ENCODE results near the gene ASB2.
A peak's percentile ranks its signal among the peaks of the same experiment; 100 is the strongest.

Gene ASB2

DNA sequence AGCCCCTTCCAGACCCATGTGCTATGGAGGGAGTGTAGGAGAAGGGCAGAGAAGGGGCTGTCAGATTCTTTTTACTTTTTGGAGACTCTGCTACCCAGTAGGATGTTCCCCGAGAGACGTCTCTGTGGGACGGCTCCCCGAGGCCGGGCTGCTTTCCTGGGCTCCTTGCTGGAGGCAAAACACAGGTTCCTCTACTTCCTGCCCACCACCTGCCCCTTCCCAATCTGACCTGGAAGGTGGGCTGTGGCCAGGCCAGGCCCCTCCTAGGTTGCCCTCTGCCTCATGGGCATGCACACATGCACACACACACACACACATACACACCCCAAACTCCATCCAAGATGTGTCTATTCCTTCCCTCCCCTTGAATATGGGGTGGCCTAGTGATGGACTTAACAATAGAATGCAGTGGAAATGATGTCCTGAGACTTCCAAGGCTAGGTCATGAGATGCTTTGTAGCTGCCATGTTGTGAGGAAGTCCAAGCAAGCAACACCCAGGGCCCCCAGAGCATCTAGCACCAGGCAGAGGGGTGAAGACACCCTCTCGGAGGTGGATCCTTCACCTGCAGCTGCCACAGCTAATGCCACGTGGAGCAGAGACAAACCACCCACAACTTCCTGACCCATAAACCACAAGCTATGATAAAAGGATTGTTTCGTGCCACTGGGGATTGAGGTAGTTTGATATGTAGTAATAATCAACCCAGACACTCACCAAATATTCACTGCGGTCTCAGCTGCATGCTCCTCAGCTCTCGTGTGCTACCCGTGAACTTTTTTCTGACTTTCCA is 1.6 kb upstream of the ASB2 start:
- no peak for DNase-seq

DNA sequence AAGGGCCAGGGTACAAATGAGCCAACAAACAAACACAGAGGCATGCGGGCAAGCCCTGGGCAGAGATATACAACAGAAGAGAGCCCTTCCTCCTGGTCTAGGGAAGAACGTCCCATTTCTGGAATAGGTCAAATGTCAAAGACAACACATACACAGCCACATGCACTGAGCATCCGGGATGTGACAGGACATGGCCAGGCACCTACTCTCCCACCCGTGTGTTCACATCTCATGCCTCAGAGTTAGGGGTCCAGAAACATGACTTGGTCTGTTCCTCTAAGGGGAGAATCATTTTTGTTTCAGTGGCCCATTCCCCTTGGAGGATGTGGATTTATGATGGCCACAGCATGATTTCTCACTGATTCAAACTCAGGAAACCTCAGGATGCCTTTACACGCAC is 801 bp upstream of the ASB2 start:
- no peak for DNase-seq

DNA sequence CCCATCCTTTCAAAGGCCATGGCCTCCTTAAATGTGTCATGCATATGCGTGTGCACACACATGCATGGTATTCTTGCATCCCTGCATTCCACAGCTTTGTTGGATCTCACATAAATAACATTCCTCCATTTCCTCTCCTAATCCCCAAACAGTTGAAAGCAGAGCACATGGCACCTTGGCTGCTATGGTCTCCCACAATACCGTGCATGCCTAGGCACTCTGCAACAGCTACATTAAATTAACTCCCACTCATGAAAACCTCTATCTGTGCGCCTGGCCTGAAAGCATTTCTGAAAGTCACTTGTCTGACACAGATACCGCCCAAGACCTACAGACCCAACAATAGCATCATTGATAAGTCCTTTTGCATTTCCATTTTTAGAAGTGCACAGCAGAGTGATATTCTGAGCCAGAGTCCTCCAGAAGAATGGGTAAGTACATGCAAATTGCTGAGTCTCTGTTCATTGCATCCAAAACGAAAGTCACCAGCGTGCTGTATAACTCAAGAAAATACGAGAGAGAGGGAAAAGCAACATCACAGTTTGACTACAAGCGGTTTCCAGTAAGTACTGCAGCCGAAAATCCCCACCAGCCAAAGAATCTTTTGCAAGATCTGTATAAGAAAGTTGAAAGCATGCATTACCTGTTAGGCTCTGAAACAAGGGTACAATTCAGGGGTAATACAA is 436 bp downstream of the ASB2 start:
- no peak for DNase-seq

DNA sequence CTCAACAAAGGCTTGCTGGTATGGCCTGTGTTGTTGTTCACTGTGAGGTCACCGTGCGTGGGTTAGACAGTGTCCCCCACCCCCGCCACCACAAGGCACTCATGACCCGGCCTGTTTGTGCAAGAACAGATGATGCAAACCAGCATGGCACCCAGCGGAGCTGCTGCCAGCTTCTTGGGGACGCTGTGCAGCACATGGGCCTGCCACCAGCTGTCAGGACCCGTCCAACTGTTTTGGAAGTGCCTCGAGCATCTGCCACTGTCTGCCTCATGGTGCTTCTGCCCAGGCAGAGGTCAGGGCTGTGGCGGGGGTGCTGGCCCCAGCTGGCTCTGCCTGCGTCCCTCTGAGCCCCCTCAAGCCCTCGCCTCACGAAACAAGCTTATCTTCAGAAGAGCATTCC is 1.5 kb downstream of the ASB2 start:
- peak; percentile 24 for DNase-seq

DNA sequence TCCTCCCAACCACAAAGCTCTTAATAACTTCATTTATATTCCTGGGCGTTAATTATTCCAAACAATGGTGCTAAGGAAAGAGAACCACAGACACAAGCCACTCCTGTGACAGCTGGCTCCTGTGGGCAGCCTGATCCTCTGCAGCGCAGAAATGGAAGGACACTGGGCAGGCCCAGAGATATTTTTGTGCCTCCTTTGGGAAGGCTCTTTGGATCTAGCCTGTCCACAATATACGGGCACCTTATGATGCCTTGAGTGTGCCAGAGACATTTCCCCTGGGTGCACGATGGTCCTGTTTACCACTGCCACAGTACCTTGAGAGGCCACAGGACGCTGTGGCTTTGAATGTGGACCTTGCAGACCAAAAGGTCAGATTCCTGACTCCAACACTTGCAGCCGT is 2.1 kb downstream of the ASB2 start:
- no peak for DNase-seq

DNA sequence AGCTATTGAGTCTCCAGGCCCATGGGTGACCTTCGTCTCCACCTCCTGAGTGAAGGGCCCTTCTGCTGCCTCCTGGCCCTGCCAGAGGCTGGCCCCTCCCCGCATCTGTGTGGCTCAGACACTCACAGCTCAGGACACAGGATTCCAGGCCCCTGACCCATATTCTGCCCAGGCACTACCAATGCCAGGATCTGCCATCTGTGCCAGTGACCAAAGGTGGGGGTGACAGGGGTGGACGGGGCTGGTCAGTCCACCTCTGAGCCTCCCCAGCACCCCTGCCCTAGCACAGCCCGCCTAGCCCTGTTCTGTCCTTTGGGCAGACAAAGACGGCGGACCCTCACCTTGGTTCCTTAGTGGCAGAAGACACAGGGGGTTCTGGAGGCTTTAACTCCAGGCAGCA is 2.8 kb downstream of the ASB2 start:
- no peak for DNase-seq

DNA sequence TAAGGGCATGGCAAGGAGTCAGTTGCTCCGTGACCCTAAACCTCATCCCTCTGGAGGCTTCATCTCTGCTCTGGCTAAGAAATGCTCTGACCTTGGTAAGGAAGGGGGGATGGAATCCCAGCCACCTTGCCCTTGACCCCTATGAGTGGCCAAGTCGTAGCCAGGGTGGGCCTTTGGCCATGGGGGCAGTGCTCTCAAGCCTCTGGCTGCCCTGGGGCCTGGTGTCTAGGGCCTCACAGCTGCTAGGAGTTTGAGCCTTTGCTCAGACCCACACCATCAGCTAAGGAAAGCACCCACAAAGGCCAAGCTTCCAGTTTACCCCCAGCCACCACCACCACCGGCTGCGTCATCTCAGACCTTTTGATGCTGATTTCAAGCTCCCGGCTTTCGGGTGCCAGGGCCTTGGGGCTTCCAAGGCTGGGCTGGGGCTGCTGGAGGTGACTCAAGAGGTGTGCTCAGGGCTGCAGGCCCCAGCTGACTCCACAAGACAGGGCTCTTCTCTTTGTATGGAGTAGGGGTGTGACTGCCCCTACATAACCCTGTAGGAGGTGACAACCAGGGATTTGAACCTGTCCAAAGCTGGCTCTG is 3.7 kb downstream of the ASB2 start:
- no peak for DNase-seq

DNA sequence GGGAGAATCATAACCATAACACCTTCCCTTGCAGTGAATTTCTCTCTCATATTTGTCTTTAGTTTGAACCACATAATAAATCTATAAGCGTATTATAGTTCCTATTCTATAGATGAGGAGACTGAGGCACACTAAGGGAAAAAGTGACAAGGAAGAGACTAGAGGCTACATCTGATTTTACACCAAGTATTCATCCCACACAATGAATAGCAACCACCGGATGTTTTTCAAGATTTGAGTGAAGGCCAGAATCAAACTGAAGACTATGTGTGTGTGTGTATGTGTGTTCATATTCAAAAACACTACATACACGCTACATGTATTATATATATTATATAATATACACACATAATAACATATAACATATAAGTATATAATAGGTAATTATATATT is 4.7 kb downstream of the ASB2 start:
- no peak for DNase-seq

DNA sequence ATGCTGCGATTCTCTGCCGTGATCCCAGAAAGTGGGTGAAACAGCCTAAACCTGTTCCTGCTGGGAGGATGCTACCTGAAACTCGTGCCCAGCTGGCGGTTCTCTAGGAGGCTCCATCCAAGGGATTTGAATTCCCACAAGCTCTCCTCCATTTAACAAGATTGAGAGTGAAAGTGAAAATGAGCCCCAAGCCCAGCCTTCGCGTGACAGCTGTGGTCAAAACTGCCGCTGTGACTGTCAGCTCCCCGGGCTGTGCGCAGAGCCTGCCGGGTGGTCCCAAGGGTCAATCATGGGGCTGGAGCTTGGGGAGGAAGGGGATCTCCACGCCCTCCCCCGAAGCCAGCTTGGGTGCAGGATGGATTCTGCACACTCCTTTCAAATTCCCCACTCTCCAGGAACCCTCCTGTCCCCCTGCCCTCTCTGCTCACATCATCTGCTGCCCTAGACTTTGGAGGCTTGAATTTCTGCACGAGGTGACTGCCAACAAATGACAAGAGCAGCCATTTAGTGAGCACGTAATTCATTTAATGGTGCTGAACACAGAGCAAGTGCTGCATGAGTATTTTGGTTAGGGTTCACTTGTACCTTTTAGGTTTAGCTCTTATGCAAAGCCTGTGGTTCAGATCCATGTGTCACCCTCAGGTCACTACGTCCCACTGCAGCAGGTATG is 5.3 kb downstream of the ASB2 start:
- DNase-seq, result peak; percentile 14

DNA sequence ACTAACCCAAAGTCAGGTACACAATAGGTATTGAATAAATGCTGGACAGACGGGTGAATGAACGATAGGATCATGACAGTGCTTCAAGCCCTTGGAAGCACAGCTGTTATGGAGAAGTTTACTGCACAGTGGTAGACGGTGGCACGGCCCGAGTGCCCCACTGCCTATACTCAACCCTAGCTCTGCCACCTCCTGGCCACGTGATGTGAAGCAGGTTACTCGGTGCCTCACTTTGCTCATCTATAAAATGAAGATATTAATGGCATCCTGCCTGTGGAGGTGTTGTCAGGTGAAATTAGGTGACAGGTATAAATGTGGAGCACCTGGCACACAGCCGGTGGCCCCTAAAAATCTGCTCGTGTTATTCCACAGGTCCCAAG is 5.8 kb downstream of the ASB2 start:
- no peak for DNase-seq

DNA sequence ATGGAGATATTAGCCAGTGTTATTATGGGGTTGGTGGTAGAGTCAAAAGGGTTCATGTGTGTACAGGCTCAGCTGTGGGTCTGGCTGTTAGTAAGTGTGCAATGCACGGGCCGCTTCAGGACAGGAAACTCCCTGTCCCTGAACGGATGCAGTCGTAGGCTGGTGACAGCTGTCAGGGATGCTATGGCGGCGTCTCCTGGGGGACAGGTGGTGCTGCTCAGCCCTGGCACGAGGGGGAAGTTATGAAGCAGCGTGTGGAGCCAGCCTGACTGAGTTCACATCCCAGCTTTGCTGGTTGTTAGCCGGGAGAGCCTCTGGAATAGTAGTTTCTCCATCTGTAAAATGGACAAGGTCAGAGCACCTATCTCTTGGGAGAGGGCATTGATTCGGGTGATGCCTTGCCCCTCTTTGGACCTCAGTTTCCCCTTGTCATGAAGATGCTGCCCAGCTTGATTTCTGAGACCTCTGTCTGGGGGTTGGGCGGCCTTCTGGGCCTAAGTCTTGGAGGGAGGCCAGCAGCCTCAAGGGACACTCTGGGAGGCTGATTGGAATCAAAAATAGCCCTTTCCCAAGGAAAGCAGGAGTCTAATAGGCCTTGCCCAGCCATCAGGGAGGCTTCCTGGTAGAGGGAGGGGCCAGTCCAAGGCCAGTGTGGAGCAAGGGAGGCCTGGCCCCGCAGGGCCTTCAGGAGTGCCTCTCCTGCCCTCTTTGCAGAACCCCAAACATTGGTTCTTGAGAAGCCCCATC is 7.1 kb downstream of the ASB2 start:
- DNase-seq, result no peak

DNA sequence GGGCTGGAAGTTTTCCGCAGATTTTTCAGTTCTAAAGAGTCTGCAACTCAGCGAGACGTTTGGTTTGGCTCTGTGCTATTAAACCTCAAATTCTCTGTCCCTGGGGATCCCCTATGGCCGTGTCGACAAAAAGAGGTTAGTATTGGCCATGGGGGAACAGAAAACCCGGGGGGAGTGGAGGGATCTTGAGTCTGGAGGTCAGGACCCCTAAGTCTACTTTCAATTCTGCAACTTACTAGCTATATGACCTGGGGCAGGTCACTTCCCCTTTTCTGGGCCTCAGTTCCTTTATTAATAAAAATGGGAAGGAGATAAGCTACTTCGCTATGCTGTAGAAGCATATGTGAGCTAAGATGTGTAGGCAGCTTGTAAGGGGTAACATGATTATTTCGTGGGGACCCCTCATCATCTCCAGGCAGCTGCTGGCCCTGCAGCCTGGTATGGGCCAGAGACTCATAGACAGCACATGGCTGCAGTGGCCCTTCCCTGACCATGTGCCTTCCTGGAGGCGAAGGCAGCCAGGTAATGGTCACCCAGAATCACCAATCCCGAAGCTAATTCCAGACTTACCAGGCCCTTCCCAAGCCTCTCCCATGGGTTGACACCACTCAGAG is 8.6 kb downstream of the ASB2 start:
- DNase-seq, result no peak

DNA sequence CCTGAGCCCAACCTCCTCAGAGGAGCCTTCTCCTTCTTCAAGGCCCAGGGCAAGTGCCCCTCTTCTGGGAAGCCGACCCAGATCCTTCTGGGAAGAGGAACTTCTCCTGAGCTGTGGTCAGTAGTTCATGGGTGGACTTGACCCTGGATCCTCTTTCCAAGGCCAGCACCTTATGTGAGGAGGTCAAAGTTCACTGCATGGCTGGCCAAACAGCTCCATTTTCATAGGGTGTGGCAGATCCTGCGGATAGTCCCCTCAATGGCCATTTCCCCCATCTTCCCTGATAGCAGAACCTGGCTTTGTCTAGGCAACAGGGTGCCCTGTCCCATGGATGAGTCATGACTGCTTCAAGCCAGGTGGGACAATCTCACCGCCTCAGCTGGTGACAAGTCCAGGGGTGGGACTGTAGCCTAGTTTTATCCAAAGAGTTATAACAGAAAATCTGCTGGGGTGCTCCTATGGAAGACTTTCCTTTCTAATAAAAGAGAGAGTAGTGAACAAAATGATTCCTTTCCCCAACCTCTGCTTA is 10.4 kb downstream of the ASB2 start:
- no peak for DNase-seq

DNA sequence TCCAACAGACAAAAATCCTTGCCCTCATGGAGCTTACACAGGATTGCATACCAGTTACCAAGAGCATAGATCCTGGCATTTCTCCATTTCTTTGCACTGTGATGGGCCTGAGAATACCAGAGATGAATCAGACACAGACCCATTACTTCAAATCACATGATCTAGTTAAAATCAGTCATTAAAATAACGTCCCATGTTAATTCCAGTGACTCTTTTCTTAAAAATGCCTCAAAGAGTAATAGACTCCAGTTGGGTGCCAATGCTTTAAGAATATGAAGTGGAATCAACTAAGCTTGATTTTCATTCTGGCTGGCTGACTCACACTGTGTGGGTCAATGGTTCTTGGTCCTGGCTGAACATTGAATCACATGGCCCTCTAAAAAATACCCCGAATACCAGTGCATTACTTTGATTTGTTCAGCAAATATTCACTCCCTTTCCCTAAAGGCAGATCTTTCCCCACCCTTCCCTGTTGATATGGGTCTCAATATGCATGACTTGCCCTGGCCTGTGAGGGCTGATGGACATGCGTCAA is 11.0 kb downstream of the ASB2 start:
- no peak for DNase-seq

DNA sequence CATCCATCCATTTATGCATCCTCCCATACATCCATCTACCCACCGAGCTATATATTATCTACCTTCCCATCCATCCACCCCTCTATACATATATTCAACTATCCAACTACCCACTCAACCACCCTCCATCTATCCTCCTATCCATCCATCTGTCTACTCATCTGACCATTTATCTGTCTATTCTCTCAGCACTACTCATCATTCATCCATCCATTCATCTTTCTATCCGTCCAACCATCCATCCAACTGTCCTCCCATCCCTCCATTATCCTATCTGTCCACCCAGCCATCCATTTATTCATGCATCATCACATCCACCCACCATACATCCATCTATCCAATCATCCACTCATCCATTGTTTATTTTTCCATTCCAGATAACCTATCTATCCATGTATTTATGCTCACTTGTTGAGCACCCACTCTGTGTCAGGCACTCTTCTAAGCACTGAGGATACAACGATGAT is 11.5 kb downstream of the ASB2 start:
- DNase-seq, result no peak

DNA sequence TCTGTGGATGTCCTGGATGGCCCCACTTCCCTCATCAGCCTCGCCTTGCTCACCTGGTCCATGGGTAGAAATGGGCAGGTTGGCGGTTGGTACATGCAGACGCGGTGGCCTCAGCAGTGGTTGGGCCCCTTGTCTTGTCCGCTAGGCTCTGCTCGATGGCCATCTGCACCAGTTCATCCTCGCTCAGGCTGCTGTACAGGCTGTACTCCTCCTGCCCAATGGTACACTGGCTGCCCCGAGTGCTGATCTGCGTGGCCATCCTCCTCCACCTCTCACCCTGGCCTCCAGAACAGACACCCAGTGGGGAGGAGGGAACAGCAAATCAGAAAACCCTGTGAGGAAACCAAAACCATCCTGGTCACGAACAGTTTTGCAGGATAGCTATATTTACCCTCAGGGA is 12.1 kb downstream of the ASB2 start:
- DNase-seq, result no peak

DNA sequence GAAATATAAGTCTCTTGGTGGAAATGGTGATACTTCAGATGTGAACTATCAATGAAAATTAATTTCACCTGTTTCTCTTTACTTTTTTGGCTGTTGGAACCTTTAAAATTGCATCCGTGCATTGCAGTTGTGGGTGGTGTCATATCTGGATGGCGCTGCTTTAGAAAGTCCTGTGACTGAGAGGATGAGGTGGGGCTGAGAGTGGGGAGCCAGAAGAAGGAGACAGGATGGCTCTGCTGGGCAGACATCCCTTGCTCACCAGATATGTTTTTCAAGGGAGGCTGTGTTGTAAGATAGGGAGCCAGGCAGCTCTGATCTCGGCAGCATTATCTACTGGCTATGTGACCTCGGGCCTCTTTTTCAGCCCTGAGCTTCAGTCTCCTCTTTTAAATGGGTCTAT is 12.7 kb downstream of the ASB2 start:
- no peak for DNase-seq

DNA sequence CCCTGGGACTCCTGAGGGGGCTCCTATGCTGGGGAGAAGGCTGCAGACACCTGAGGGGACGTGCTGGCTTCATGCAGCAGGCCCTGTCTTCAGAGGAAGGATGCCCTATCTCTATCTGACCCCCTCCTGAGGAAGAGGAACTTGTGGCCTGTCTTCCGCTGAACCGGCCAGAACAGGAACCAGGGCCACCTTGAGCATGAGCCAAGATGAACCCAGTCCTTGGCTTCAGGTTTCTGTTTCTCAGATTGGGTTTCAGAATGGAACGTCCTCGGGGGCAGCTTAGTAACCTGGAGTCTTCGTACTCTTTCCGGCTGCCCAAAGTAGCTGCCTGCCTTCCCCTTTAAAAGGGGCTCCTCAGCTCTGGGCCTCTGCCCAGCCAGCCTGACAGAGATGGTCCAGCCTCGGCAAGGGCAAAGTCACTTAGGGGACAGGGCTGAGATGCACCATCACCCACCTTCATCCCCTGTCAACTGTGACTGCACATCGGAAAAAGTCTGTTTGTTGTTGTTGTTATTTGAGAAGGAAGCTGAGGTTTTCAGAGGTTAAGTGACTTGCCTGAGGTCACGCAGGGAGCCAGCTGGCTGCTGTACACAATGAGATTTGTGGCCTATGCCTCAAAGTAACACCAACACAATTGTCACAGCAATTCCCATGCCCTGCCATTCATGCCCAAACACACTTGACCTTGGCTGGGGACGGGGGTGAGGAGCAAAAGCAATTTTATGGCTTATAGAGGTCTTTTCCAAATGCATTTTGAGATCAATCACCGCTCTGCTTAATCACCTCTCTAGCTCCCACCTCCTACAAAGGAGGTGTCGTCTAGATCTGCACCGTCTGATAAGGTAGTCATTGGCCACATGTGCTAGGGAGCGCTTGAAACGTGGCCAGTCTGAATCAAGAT is 13.4 kb downstream of the ASB2 start:
- no peak for DNase-seq

DNA sequence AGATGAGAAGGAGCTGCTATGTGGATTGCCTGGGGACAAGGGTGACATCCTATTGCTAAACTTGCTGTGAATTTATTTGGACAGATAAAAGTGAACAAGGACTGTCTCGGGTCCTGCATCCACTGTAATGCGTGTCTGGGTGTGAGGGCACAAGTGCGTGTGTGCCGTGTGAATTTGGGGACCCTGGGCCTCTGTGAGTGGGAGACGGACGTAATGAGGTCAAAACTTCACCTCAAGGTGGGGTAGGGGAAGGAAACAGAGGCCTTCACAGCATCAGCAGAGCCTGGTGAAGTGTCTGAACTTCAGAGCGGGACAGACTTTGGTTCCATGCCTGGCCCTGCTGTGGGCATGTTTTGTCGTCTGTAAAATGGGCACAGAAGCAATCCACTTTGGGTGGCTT is 14.8 kb downstream of the ASB2 start:
- DNase-seq, result no peak

DNA sequence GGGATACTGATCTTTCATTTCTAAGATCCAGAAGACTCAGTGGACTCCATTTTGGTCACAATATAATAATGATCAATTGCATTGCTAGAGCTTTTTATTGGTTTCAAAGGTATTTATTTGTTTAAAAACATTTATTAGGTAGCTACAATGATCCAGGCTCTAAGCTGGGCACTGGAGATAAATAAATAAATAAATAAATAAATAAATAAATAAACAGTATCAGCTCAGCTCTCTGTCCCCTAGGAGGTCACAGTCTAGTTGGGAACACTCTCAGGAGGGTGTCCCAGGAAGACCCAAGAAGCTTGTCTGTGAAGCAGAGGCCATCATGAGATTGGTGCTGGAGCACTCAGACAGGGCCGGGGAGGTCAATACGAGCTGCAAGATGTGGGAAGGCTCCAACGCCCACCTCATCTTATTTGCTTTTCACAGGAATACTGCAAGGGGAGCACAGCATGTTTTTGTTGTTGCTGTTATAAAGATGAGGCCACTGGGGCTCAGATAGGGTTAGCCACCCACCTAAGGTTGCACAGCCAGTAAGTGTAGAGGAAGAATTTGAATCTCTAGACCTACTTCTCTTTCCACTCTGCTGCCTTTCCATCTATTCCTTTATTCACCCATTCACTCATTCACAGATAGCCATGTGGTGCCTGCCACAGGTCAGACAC is 15.5 kb downstream of the ASB2 start:
- DNase-seq, result no peak

Data from DMS 273 treated with DMSO at 0.1 percent for 48 hours (cell line).